ENCODE measurements around the gene TMEM121.

Gene TMEM121

GRCh38 chr14:105496831-105497591 lies 29.4 kb upstream of the TMEM121 start:
- no peak for DNase-seq (ENCODE audit: low read depth)
- no peak overlapping the region for H3K4me3 ChIP-seq (ENCODE audit: low read depth, low read length)

DNA sequence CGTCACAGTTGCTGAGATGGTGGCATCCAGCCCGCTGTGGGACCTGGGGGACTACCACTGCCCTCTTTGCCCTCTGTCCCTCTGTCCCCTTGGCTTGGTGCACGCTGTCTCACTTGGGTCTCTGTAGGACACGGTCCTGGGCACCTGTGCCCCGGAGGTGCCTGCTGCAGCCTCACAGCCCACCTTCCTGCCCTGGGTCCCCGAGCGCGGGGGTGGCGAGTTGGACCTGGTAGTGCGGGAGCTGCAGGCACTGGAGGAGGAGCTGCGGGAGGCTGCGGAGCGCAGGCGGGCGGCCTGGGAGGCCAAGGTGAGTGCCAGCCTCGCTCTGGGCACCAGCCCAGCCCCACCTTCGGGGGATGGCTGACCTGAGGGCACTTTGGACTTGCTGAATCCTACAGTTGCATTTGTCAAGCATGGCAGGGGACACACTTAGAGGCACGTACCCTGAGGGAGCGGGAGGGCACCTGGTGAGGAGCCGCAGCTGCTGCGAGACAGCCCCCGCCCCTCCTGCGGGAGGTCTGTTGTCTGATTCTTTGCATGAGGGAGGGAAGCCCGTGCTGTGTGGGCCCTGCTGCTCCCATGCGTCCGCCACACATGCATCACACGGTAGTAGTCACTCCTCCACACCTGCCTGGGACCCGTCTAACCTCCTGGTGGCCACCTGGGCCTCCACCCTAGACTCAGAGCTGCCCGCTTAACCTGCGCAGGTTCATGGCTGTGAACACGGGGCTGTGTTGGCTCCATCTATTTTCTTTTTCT lies 28.5 kb upstream of the TMEM121 start:
- no peak for DNase-seq (ENCODE audit: low read depth)
- H3K4me3 ChIP-seq (ENCODE audit: low read depth, low read length) = no peak overlapping the region

DNA sequence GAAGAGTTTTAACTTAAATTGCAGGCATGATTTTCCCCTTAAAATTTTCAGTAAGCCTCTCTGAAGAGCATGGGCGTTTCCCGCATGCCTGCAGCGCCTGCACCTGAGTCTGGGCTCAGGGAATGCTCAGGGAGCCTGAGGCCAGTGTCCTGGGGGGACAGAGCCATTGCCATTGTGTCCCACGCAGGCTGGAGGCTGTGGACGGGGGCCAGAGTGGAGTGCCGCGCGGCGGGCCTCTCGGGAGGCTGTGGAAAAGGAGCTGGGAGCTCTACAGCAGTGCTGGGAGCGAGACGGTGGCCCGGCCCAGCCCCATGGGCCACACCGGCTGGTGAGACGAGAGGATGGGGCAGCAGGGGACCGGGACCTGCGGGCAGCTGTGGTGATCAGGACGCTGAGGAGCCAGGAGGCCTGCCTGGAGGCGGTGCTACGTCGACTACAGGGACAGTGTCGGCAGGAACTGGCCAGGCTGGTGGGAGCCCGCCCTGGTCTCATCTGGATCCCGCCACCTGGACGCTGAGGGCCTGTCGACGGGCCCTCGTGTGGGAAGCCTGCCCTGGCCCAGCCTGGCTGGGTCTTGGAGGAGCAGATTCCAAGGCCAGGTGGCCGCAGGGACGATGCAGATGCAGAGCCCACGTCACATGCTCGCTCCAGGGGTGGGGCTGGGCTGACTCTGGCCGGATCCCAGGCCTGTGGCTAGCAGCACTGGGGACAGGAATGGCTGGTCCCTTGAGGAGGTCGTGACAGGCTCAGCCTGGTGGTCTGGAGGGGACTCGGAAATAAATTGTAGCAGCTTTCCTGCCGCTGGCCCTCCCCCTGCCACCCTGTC lies 27.7 kb upstream of the TMEM121 start:
- no peak overlapping the region for H3K4me3 ChIP-seq (ENCODE audit: low read depth, low read length)
- no peak for DNase-seq (ENCODE audit: low read depth)

- no peak for DNase-seq (ENCODE audit: low read depth)
- H3K4me3 ChIP-seq (ENCODE audit: low read depth, low read length) = no peak overlapping the region
Observed at GRCh38 chr14:105499256-105500035, 26.9 kb upstream of the TMEM121 start.

GRCh38 chr14:105500036-105500725 lies 26.2 kb upstream of the TMEM121 start:
- no peak overlapping the region for H3K4me3 ChIP-seq (ENCODE audit: low read depth, low read length)
- no peak for DNase-seq (ENCODE audit: low read depth)

DNA sequence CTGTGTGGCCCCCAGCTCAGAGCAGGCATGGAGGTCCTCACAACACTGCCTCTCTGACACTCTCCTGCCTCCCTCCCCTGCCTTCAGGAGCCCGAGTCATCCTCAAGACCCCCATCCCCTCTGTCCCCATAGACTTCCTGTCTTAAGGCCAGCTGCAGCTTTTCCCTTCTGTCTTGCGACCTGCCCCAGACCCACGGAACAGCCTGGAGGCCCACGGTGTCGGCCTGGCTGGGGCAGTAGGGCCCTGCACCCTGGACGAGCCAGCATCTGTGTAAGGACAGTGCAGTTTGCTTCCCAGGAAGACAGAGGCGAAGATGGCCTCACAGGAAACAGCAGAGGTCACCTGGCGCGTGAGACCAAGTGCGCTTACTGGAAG lies 25.7 kb upstream of the TMEM121 start:
- H3K4me3 ChIP-seq (ENCODE audit: low read depth, low read length) = no peak overlapping the region
- no peak for DNase-seq (ENCODE audit: low read depth)

DNA sequence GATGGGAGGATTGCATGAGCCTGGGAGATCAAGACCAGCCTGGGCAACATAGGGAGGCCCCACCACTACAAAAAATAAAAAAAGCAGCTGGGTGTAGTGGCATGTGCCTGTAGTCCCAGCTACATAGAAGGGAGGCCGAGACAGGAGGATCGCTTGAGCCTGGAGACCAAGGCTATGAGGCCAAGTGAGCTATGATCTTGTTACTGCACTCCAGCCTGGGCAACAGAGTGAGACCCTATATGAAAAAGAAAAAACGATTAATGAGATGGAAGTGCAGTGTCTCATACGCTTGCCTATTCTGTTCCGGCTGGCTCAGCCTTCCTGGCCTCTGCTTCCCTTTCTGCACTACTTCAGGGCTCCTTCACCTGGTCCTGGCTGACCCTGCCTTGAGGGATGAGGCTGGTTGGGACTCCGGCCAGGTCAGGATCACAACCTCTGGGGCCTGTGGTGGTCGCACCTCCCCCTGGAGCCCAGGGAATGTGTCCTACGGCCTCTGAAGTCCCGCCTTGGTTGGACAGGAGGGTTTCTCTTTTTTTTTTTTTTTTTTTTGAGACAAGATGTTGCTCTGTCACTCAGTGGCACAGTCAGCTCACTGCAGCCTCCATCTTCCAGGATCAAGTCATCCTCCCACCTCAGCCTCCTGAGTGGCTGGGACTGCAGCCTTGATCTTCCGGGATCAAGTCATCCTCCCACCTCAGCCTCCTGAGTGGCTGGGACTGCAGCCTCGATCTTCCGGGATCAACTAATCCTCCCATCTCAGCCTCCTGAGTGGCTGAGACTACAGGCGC lies 24.7 kb upstream of the TMEM121 start:
- no peak for DNase-seq (ENCODE audit: low read depth)
- no peak overlapping the region for H3K4me3 ChIP-seq (ENCODE audit: low read depth, low read length)

- H3K4me3 ChIP-seq (ENCODE audit: low read depth, low read length) = no peak overlapping the region
- no peak for DNase-seq (ENCODE audit: low read depth)
Observed at GRCh38 chr14:105502446-105503295, 23.7 kb upstream of the TMEM121 start.

DNA sequence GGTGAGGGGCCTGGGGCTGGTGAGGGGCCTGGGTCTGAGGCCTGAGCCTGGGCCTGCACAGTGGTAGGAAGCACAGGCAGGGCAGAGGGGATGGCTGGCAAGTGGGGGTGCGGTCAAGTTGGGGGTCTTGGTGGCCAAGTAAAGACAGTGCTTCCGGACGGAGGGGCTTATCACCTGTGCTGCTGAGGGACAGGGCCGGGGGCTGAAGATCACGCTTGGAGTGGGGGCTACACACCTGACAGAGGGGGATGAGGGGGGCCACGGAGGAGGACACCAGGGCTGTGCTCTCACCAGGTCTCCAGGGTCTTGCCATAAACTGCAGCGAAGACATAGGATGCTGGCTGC lies 23.1 kb upstream of the TMEM121 start:
- H3K4me3 ChIP-seq (ENCODE audit: low read depth, low read length) = no peak overlapping the region
- DNase-seq (ENCODE audit: low read depth) = no peak

GRCh38 chr14:105503935-105504692 lies 22.3 kb upstream of the TMEM121 start:
- DNase-seq (ENCODE audit: low read depth) = no peak
- no peak overlapping the region for H3K4me3 ChIP-seq (ENCODE audit: low read depth, low read length)

DNA sequence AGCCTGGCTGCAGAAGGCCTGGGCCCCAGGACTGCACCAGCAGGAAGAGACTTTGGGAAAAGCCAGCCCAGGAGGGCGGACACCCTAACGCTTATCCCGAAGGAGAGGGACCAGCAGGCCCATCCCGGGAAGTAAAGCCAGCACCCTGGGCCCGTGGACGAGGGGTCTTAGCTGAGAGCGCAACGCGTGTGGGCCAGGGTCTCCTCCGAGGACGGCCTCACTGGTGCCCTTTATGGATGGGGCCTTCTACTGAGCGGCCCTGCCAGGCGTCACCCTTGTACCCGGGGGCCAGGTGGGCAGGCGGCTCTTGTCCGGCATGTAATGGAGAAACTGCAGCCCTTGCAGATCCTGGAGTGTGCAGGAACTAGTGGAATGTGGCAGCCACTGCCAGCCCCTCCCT lies 21.3 kb upstream of the TMEM121 start:
- H3K4me3 ChIP-seq (ENCODE audit: low read depth, low read length) = no peak overlapping the region
- no peak for DNase-seq (ENCODE audit: low read depth)

DNA sequence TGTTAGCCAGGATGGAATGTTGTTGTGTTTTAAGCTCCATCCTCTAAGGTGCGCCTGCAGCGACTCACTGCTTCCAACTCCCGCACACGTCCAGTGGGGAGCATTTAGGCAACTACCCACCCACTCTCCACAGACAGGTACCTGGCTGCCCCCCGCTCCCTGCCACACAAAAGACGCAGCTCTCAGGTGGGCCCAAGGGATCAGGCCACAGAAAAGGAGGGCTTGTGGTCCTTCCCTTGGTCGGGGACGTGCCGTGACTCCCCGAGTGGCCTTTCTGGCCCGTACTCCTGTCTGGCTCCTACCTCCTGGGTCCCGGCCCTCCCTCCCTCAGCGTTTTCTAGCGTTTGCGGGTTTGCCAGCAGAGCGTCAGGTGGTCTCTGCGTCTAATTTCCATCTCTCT lies 19.1 kb upstream of the TMEM121 start:
- no peak for DNase-seq (ENCODE audit: low read depth)
- no peak overlapping the region for H3K4me3 ChIP-seq (ENCODE audit: low read depth, low read length)

DNA sequence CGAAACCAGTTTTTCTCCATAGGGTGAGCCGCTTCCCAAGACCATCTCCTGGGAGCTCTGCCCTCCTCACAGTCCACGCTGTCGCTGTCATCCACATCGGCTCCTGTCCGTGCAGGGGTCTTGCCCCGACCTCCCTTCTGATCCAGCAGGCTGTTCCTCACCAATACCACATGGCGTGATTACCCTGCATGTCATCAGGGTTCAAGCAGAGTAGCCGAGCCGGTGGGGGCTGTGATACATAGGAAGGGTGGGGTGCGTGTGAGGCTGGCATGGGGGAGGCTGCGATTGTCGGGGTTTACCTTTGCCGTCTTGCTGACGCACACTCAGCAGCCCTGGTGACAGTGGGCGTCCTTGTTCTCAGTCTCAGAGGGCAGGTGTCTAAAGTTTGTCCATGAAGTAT lies 18.3 kb upstream of the TMEM121 start:
- DNase-seq (ENCODE audit: low read depth) = no peak
- no peak overlapping the region for H3K4me3 ChIP-seq (ENCODE audit: low read depth, low read length)

DNA sequence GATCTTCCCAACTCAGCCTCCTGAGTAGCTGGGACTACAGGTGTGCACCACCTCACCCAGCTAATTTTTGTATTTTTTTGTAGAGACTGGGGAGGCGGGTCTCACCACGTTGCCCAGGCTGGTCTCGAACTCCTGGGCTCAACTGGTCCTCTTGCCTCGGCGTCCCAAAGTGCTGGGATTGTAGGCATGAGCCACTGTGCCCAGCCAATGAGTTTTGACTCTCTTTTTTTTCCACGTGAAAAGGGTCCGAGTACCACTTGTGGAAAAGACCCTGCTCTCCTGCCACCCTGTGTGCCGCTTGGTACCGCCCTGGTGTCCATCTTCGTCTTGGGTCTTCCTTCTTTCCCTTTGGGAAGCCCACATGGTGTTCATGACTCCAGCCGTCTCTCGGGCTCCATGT lies 17.8 kb upstream of the TMEM121 start:
- no peak for DNase-seq (ENCODE audit: low read depth)
- H3K4me3 ChIP-seq (ENCODE audit: low read depth, low read length) = no peak overlapping the region

- no peak for DNase-seq (ENCODE audit: low read depth)
- no peak overlapping the region for H3K4me3 ChIP-seq (ENCODE audit: low read depth, low read length)
Observed at GRCh38 chr14:105517096-105517495, 9.3 kb upstream of the TMEM121 start.

DNA sequence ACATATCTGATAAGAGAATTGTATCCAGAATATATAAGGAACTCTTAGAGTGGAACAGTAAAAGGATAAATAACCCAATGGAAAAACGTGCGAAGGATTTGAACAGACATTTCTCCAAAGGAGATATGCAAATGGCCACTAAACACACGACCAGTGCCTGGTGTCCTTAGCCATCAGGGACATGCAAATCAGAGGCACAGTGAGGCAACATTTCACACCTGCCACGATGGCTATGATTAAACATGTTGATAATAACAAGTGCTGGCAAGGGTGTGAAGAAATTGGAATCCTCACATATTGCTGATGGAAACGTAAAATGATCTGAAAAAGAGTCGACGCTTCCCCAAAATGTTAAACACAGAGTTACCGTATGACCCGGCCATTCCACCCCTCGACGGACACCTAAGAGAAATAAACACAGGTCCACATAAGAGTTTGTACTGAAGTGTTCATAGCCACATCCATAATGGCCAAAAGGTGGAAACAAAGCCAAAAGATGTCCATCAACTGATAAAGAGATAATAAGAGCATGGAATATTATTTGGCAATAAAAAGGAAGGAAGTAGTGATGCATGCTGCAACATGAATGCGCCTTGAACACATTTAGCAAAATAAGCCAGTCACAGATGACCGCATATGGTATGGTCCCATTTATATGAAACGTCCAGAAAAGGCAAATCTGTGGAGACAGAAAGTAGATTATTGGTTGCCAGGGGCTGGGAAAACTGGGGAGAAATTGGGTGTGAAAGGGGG lies 6.3 kb upstream of the TMEM121 start:
- H3K4me3 ChIP-seq (ENCODE audit: low read depth, low read length) = no peak overlapping the region
- DNase-seq (ENCODE audit: low read depth) = no peak
